Panc1 (cell line): Measurements from ENCODE around the gene ZNF232. TPM values are rescaled to one million over a fixed set of nuclear protein-coding genes. Genes with fewer than 3 reads are reported as not detected.

Experiments
- ATAC-seq: fragments of 200-7000 bp; cut with Tn5 transposase; 2 replicates; pipeline ENCODE4 v1.9.1; 2020; ENCODE audit warnings: mild to moderate bottlenecking, moderate library complexity
- BruUV-seq: library from RNA; stranded (reverse); fragments of 400-500 nt; replicated peaks from 2 replicates; lab custom pipeline; 2021; lab: Mats Ljungman, UMichigan
- CTCF ChIA-PET: fragments of 300-600 bp; sonication (Branson Sonifier 250); formaldehyde crosslinking; loops from one replicate; lab custom pipeline; 2022; ENCODE audit warnings: antibody characterized with exemption; lab: Charles Lee
- POLR2A ChIA-PET: fragments of 300-600 bp; sonication (Branson Sonifier 250); formaldehyde crosslinking; loops from one replicate; lab custom pipeline; 2022; ENCODE audit warnings: antibody characterized with exemption; lab: Charles Lee
- DNase-seq: peaks from one replicate; pipeline ENCODE4 v3.0.0-alpha.2; 2010; ENCODE audit warnings: low read depth, low spot score
- H3K27ac ChIP-seq: 2 replicates; pipeline ENCODE4 v1.5.1; 2011; ENCODE audit warnings: mild to moderate bottlenecking, low read length, inconsistent platforms
- H3K27me3 ChIP-seq: fragments of 200-500 bp; sonication (Bioruptor generic); 2 replicates; pipeline ENCODE4 v1.6.0; 2014; ENCODE audit warnings: low read length, inconsistent platforms; ENCODE audit not compliant: control insufficient read depth, insufficient read depth
- H3K36me3 ChIP-seq: fragments of 200-500 bp; sonication (Bioruptor generic); 2 replicates; pipeline ENCODE4 v1.5.1; 2014; ENCODE audit warnings: inconsistent platforms, mild to moderate bottlenecking, low read length, moderate library complexity; ENCODE audit not compliant: control insufficient read depth, insufficient read depth
- H3K4me1 ChIP-seq: 2 replicates; pipeline ENCODE4 v1.5.1; 2011; ENCODE audit warnings: inconsistent platforms, mild to moderate bottlenecking, low read length, moderate library complexity; ENCODE audit not compliant: control insufficient read depth, insufficient read depth
- H3K4me3 ChIP-seq, 2 experiments: 2 replicates each; pipeline ENCODE4 v1.5.1; 2011 to 2012; ENCODE audit warnings: low read depth in 2 of 2, low read length in 2 of 2, mild to moderate bottlenecking in 2 of 2, inconsistent platforms in 1 of 2, moderate library complexity in 1 of 2
- H3K9me3 ChIP-seq: fragments of 200-500 bp; sonication (Bioruptor generic); 2 replicates; pipeline ENCODE4 v1.5.1; 2014; ENCODE audit warnings: low read depth, mild to moderate bottlenecking, inconsistent platforms, low read length, moderate library complexity; ENCODE audit not compliant: control insufficient read depth, insufficient read depth
- POLR2AphosphoS5 ChIP-seq: IDR thresholded peaks from 2 replicates; pipeline ENCODE4 v1.6.1; 2012; ENCODE audit warnings: mild to moderate bottlenecking, low read depth, low read length, moderate library complexity
- SIN3A ChIP-seq: IDR thresholded peaks from 2 replicates; pipeline ENCODE4 v1.6.1; 2012; ENCODE audit warnings: low read depth, mild to moderate bottlenecking, low read length, moderate library complexity, borderline replicate concordance; ENCODE audit not compliant: insufficient read depth
- TCF7L2 ChIP-seq: IDR thresholded peaks from 2 replicates; pipeline ENCODE4 v1.6.1; 2011; ENCODE audit warnings: mild to moderate bottlenecking, low read depth, low read length, inconsistent platforms
- in situ Hi-C: cut with HindIII; loops from 2 replicates; pipeline ENCODE4 v1.10.0; 2016; ENCODE audit warnings: low sequenced_read_pairs, low pct_unique_long_range_greater_than_20kb
- intact Hi-C: fragments of 100-400 bp; cut with micrococcal nuclease; formaldehyde crosslinking; loops from one replicate; pipeline ENCODE4 v1.10.0; 2022; ENCODE audit not compliant: unreplicated experiment
- total RNA-seq: library from RNA; stranded (reverse); gene quantifications from one replicate; pipeline ENCODE4 v1.2.1, GENCODE V29; 2021; ENCODE audit not compliant: unreplicated experiment
- TF ChIP-seq, protein P1 (sequence below): fragments of 450-650 bp; IDR thresholded peaks from 2 replicates; pipeline ENCODE4 v1.5.1; 2017; ENCODE audit warnings: mild to moderate bottlenecking
- TF ChIP-seq, protein P2 (sequence below), 2 experiments: IDR thresholded peaks; 2 replicates each; pipeline ENCODE4 v1.6.1; 2011 to 2012; ENCODE audit warnings: low read depth in 2 of 2, control low read depth in 1 of 2, low read length in 1 of 2, mild to moderate bottlenecking in 1 of 2, moderate library complexity in 1 of 2; ENCODE audit not compliant: insufficient read depth in 1 of 2

ZNF232 gene
- total RNA-seq, 1 experiment from 2014 or later: 8.7 TPM

DNA sequence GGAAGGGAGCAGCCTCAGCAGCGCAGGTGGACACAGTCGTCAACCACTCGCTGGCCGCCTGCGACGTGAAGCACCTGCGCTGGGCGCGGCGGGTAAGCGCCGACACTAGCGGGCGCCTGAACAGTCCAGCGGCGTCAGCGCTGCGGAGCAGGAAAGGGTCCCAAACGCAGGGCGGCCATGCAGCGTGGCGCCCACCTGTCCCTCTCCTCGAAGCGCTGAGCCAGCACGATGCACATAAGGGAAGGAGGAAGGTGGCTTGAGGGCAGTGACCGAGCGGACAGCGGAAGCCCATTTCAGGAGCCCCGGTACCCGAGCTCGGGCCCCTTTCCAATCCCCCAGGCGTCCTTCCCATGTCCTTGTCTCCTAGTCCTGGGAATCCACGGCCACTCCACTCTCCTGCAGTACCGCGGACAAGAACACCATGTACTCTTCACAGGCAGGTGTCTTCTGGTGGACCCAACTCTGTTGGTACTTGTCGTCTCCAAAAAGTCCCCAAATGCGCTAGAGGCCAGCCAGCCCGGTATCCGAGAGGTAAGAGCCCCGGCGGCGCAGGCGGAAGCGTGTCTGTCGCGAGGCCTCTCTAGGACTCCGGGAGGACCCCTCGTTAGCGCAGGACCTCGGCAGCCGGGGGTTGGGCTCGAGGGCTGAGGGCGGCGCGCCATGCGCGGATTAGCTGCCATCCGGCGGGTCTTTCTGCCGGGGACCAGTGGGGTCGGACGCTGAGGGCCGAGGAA lies 14.4 kb downstream of the ZNF232 start:
- H3K9me3 ChIP-seq: peaks cover 18% of the 10 kb centered on the region; the same call in 1 of the 2 replicates
- H3K27ac ChIP-seq: no peak overlapping the region
- in situ Hi-C loops: no loop called here
- no peak for DNase-seq
- BruUV-seq: no TSS peak
- no peaks in the 10 kb centered on the region for H3K36me3 ChIP-seq
- CTCF ChIA-PET: no interaction called here
- TF ChIP-seq SIN3A: no peak
- TF ChIP-seq TCF7L2: no peak
- TF ChIP-seq, protein P1, sequence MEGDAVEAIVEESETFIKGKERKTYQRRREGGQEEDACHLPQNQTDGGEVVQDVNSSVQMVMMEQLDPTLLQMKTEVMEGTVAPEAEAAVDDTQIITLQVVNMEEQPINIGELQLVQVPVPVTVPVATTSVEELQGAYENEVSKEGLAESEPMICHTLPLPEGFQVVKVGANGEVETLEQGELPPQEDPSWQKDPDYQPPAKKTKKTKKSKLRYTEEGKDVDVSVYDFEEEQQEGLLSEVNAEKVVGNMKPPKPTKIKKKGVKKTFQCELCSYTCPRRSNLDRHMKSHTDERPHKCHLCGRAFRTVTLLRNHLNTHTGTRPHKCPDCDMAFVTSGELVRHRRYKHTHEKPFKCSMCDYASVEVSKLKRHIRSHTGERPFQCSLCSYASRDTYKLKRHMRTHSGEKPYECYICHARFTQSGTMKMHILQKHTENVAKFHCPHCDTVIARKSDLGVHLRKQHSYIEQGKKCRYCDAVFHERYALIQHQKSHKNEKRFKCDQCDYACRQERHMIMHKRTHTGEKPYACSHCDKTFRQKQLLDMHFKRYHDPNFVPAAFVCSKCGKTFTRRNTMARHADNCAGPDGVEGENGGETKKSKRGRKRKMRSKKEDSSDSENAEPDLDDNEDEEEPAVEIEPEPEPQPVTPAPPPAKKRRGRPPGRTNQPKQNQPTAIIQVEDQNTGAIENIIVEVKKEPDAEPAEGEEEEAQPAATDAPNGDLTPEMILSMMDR: no peak
- no peak for TF ChIP-seq POLR2AphosphoS5
- TF ChIP-seq, protein P2, sequence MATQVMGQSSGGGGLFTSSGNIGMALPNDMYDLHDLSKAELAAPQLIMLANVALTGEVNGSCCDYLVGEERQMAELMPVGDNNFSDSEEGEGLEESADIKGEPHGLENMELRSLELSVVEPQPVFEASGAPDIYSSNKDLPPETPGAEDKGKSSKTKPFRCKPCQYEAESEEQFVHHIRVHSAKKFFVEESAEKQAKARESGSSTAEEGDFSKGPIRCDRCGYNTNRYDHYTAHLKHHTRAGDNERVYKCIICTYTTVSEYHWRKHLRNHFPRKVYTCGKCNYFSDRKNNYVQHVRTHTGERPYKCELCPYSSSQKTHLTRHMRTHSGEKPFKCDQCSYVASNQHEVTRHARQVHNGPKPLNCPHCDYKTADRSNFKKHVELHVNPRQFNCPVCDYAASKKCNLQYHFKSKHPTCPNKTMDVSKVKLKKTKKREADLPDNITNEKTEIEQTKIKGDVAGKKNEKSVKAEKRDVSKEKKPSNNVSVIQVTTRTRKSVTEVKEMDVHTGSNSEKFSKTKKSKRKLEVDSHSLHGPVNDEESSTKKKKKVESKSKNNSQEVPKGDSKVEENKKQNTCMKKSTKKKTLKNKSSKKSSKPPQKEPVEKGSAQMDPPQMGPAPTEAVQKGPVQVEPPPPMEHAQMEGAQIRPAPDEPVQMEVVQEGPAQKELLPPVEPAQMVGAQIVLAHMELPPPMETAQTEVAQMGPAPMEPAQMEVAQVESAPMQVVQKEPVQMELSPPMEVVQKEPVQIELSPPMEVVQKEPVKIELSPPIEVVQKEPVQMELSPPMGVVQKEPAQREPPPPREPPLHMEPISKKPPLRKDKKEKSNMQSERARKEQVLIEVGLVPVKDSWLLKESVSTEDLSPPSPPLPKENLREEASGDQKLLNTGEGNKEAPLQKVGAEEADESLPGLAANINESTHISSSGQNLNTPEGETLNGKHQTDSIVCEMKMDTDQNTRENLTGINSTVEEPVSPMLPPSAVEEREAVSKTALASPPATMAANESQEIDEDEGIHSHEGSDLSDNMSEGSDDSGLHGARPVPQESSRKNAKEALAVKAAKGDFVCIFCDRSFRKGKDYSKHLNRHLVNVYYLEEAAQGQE (IDR thresholded peaks at IDR 0.05; ENCODE audit: insufficient read depth in 1 of 2, low read depth in 2 of 2, low read length in 1 of 2): no peak
- H3K27me3 ChIP-seq: no peaks in the 10 kb centered on the region
- no peaks in the 10 kb centered on the region for H3K4me1 ChIP-seq
- POLR2A ChIA-PET: no interaction called here
- ATAC-seq: no peak
- intact Hi-C loops: no loop called here
- no peak overlapping the region for H3K4me3 ChIP-seq

DNA sequence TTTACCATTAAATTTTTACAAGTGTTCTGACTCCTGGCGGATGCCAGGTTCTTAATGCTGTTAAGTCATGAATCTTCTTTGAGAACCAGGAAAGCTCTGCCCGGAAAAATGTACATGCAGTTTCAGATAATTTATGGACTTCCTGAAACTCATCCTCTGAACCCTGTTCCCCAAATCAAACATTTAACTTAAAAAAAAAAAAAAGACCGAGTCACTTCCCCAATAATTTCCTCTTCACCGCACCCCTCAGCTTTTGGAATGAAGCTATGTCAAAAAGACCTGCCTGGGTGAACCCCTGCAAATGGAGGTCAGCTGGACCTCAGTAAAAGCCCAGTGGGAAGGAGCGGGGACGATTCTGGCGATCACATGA lies 15.0 kb downstream of the ZNF232 start:
- POLR2A ChIA-PET: no interaction called here
- intact Hi-C loops: no loop called here
- H3K27me3 ChIP-seq: no peaks in the 10 kb centered on the region
- DNase-seq (no peak), ATAC-seq (no peak)
- CTCF ChIA-PET: no interaction called here
- no peak for TF ChIP-seq SIN3A
- no peak for TF ChIP-seq TCF7L2
- TF ChIP-seq, protein P2 (IDR thresholded peaks at IDR 0.05; ENCODE audit: insufficient read depth in 1 of 2, low read depth in 2 of 2, low read length in 1 of 2): no peak
- H3K4me1 ChIP-seq: no peaks in the 10 kb centered on the region
- no peaks in the 10 kb centered on the region for H3K36me3 ChIP-seq
- H3K9me3 ChIP-seq: peaks cover 23% of the 10 kb centered on the region; the same call in 1 of the 2 replicates
- in situ Hi-C loops: no loop called here
- BruUV-seq: no TSS peak
- H3K27ac ChIP-seq: no peak overlapping the region
- no peak overlapping the region for H3K4me3 ChIP-seq
